ENCODE results near the gene PAPPA.

DNA sequence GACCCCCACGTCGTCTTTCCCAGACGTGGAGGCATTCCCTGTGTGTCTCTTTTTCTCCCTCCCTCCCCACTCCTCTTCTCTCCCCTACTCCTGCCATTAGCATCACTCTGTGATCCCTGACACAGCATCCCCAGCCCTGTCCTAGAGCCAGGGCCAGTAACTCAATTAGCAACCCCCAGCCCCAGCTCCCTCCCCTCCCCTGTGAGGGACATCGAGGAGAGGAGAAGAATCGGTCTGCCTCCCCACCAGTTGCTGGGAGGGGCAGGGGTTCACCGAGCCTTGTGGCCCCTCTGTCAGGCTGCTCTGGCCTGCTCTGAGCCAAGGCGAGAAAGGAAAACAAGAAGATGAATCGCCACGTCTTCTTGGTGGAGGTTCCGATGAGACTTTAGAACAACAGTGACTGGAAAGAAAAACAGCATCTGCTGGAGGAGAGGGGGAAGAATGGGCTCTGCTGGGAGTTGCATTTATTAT is 123.1 kb downstream of the PAPPA start:
- TF ChIP-seq, protein P1, sequence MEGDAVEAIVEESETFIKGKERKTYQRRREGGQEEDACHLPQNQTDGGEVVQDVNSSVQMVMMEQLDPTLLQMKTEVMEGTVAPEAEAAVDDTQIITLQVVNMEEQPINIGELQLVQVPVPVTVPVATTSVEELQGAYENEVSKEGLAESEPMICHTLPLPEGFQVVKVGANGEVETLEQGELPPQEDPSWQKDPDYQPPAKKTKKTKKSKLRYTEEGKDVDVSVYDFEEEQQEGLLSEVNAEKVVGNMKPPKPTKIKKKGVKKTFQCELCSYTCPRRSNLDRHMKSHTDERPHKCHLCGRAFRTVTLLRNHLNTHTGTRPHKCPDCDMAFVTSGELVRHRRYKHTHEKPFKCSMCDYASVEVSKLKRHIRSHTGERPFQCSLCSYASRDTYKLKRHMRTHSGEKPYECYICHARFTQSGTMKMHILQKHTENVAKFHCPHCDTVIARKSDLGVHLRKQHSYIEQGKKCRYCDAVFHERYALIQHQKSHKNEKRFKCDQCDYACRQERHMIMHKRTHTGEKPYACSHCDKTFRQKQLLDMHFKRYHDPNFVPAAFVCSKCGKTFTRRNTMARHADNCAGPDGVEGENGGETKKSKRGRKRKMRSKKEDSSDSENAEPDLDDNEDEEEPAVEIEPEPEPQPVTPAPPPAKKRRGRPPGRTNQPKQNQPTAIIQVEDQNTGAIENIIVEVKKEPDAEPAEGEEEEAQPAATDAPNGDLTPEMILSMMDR (IDR thresholded peaks at IDR 0.05), result no peak
- TF ChIP-seq POLR2A (IDR thresholded peaks at IDR 0.05) (no peak), POLR2AphosphoS5 (IDR thresholded peaks at IDR 0.05) (no peak), EP300 (IDR thresholded peaks at IDR 0.05) (no peak)

All from suprapubic skin (tissue), 4 donors.